Measurements from ENCODE around the gene ENOPH1.
"Not testable (repeated sequence)": the region's sequence is repeated elsewhere in the genome, so short reads cannot be mapped to it uniquely, and the experiment has no call there.

The ENOPH1 gene

DNA sequence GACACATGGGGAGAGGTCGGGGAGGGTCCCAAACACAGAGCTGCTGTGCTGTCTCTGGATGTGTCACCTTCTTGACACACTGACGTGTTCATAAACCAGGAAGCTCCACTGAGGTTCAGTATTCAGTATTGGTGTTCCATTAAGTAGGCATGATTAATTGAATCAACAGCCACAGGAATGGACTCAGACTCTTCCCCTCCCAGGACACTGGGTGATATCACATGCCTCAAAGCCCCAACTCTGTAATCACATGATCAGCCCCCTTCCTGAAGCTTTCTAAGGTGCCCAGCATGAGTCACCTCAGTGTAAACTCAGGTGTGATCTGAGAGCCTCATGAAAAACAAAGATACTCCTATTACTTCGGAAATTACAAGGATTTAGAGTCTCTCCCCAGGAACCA lies 35.5 kb upstream of the ENOPH1 start:
- DNase-seq (ENCODE audit: low read depth), result no peak
- no peak overlapping the region for H3K4me3 ChIP-seq (ENCODE audit: low read depth, low read length)
- TF ChIP-seq, protein P1, sequence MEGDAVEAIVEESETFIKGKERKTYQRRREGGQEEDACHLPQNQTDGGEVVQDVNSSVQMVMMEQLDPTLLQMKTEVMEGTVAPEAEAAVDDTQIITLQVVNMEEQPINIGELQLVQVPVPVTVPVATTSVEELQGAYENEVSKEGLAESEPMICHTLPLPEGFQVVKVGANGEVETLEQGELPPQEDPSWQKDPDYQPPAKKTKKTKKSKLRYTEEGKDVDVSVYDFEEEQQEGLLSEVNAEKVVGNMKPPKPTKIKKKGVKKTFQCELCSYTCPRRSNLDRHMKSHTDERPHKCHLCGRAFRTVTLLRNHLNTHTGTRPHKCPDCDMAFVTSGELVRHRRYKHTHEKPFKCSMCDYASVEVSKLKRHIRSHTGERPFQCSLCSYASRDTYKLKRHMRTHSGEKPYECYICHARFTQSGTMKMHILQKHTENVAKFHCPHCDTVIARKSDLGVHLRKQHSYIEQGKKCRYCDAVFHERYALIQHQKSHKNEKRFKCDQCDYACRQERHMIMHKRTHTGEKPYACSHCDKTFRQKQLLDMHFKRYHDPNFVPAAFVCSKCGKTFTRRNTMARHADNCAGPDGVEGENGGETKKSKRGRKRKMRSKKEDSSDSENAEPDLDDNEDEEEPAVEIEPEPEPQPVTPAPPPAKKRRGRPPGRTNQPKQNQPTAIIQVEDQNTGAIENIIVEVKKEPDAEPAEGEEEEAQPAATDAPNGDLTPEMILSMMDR (IDR thresholded peaks at IDR 0.05; ENCODE audit: low read depth, low read length, missing control alignments), result no peak

DNA sequence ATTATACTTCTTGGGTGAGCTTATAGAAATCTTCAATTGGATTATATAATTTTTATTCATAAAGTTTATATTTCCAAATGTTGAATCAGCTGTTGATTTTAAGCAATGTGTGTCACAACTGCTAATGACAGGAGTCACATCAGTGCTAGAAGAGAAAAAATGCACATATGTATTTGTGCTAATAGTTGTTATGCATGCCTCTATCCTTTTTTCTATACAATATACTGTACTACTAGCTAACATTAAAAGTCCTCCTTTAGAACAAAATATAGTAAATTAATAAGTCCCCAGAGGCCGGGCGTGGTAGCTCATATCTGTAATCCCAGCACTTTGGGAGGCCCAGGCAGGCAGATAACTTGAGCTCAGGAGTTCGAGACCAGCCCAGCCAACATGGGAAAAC lies 32.9 kb upstream of the ENOPH1 start:
- DNase-seq (ENCODE audit: low read depth), result no peak
- TF ChIP-seq, protein P1 (IDR thresholded peaks at IDR 0.05; ENCODE audit: low read depth, low read length, missing control alignments), result no peak
- no peak overlapping the region for H3K4me3 ChIP-seq (ENCODE audit: low read depth, low read length)

DNA sequence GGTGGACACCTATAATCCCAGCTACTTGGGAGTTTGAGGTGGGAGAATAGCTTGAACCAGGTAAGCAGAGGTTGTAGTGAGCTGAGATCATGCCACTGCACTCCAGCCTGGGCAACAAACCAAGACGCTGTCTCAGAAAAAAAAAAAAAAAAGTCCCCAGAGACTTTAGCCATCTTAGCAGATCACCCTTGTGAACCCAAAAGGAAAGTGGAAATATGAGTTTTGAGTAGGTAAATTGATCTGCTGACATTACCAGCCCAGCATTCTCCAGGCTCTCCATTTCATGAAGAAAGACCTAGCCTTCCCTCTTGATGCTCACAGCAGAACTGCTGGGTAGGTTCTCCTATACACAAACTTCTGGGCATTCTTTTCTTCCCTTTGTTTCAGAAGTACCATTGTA lies 32.1 kb upstream of the ENOPH1 start:
- TF ChIP-seq, protein P1 (IDR thresholded peaks at IDR 0.05; ENCODE audit: low read depth, low read length, missing control alignments), result no peak

DNA sequence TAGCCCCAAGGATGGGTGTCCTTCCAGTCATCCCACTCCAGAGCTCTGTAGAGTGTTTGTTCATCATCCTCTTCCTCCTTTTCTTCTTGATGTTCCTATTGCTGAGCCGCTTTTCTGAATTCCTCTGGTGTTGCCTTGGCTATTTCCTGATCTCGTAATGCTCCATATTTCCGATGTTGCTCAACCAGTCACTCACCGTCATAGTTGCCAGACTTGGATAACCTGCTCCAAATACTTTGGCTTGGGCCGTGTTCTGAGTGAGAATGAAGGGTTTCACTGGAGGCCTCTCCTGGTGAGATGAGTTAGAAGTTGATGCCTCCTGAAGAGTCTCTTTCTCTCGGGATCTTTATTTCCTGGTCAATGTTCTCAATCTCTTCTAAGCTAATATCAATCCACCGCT lies 28.8 kb upstream of the ENOPH1 start:
- TF ChIP-seq, protein P1 (IDR thresholded peaks at IDR 0.05; ENCODE audit: low read depth, low read length, missing control alignments), result no peak
- no peak overlapping the region for H3K4me3 ChIP-seq (ENCODE audit: low read depth, low read length)
- DNase-seq (ENCODE audit: low read depth), result no peak

More for the DNA sequence above, 32.1 kb upstream of the ENOPH1 start:
- no peak overlapping the region for H3K4me3 ChIP-seq (ENCODE audit: low read depth, low read length)
- no peak for DNase-seq (ENCODE audit: low read depth)

DNA sequence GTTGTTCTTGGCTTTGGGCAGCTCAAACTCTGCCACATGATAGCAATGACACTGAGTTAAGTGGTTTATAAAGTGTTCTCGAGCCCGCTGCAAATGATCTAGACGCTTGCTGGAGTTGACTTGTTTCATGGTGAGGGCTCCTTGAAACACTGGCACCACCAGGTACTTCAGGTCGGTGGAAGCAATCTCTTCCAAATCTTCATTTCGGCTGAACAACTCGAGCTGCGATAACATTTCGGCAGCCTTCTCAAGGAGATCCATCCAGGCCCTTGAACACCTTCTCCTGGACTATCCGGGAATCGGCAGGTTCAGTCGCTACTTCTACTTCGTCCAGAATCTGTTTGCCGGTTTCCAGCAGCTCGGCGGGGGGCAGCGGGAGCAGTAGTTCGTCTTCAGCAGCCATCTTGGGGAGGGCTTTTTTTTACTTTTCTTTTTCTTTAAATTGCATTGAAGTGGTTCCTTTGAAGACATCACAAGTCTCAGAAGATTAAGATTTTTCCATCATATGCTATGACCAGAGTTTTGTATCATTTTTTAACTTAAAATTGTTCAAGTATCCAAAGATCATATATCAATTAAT lies 28.1 kb upstream of the ENOPH1 start:
- DNase-seq (ENCODE audit: low read depth), result no peak
- H3K4me3 ChIP-seq (ENCODE audit: low read depth, low read length), result no peak overlapping the region
- TF ChIP-seq, protein P1 (IDR thresholded peaks at IDR 0.05; ENCODE audit: low read depth, low read length, missing control alignments), result no peak

DNA sequence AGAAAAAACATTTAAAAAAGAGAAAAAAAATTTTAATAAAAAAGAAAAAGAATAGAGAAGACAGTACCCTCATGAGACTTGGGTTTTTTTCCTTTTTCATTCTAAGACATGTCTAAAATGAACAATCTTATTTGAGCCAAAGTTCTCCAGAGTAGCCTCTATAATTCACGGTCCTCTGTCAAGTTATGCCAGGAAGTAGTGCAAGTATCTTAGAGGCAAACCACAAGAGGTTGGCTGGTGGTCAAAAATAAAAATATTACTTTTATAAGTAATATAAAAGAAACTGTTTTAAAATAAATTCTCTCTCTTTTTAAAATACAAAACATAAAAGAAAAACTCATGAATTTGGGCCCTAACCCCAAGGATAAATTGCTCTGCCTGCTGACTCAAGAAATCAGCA lies 26.7 kb upstream of the ENOPH1 start:
- DNase-seq (ENCODE audit: low read depth), result no peak
- H3K4me3 ChIP-seq (ENCODE audit: low read depth, low read length), result no peak overlapping the region
- TF ChIP-seq, protein P1 (IDR thresholded peaks at IDR 0.05; ENCODE audit: low read depth, low read length, missing control alignments), result no peak

DNA sequence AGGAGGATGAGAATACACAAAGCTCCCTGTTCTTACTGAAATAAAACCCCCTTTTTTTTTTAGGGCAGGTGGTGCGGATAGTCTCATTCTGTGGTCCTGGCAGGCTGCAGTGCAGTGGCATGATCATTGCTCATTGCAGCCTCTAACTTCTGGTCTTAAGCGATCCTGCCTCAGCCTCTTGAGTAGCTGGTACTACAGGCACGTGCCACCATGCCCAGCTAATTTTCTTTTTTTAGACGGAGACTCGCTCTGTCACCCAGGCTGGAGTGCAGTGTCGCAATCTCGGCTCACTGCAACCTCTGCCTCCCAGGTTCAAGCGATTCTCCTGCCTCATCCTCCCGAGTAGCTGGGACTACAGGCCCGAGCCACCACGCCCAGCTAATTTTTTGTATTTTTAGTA lies 15.3 kb upstream of the ENOPH1 start:
- DNase-seq (ENCODE audit: low read depth); H3K4me3 ChIP-seq (ENCODE audit: low read depth, low read length): not testable (repeated sequence)
